K562 (cell line): ENCODE data around the gene PFDN4. TPM values are rescaled to one million over a fixed set of nuclear protein-coding genes. Genes with fewer than 3 reads are reported as not detected.

ENCODE experiments used
- polyA plus RNA-seq, 8 experiments: library from polyadenylated mRNA; depleted of rRNA in 4 of 8; stranded (reverse) in 5 of 8; unstranded in 3 of 8; fragments of >200 nt; fragmentation: Nextera tagmentation in 2 of 8; fragmentation: Illumina TruSeq in 1 of 8; extraction: Ambion mirVana in 2 of 8; extraction: Trizol in 1 of 8; gene quantifications; 2 replicates each; pipeline versions ENCODE4 v1.2.1 to v1.2.3, GENCODE V29; 2011 to 2014; ENCODE audit warnings: inconsistent platforms in 1 of 8, missing spikeins in 1 of 8
- total RNA-seq, 7 experiments: library from RNA; depleted of rRNA in 6 of 7; stranded (reverse); fragments of >200 nt in 6 of 7; fragmentation: Illumina TruSeq in 2 of 7; extraction: Trizol in 2 of 7; gene quantifications; 2 replicates each; pipeline versions ENCODE4 v1.2.1 to v1.2.3, GENCODE V29; 2011 to 2021; ENCODE audit warnings: low replicate concordance in 1 of 7

Gene PFDN4
- total and polyA plus RNA-seq, 9 of the 15 experiments (the other 6 are each of a cell fraction or from before 2014, with no cell fraction given): 60.1 to 214 (median 122) TPM

Other genes starting within 250 kb of the PFDN4 start
- gene BCAS1, start 137.5 kb upstream of the PFDN4 start, total RNA-seq (2014; rRNA removed): 1.6 and 1.8 TPM in 2 replicates
- 1.1 and 1.5 TPM in 2 replicates for gene BCAS1, start 137.5 kb upstream of the PFDN4 start, total RNA-seq (2014; rRNA removed; fragmentation: Illumina TruSeq; extraction: Trizol)
- 0.54 and 0.57 TPM in 2 replicates for gene BCAS1, start 137.5 kb upstream of the PFDN4 start, total RNA-seq (2015; rRNA removed; fragmentation: Illumina TruSeq; extraction: Trizol)
- 0.93 and 1.0 TPM in 2 replicates for gene BCAS1, start 137.5 kb upstream of the PFDN4 start, total RNA-seq (2021)
- gene BCAS1, start 137.5 kb upstream of the PFDN4 start, polyA plus RNA-seq (2011; rRNA removed): 0.18 and 0.19 TPM in 2 replicates
- gene BCAS1, start 137.5 kb upstream of the PFDN4 start, polyA plus RNA-seq (2014; fragmentation: Illumina TruSeq; extraction: Trizol): 1.3 and 2.3 TPM in 2 replicates
- gene BCAS1, start 137.5 kb upstream of the PFDN4 start, polyA plus RNA-seq (2014; fragmentation: Nextera tagmentation; extraction: Ambion mirVana): under 1 TPM; 0.37 to 0.63 TPM
- gene BCAS1, start 137.5 kb upstream of the PFDN4 start, polyA plus RNA-seq (2014; rRNA removed): 1.0 and 1.1 TPM in 2 replicates
- not detected in 2 replicates for gene CYP24A1, start 34.1 kb upstream of the PFDN4 start, total RNA-seq (2014; rRNA removed)
- not detected in 2 replicates for gene CYP24A1, start 34.1 kb upstream of the PFDN4 start, total RNA-seq (2014; rRNA removed; fragmentation: Illumina TruSeq; extraction: Trizol)
- not detected in 2 replicates for gene CYP24A1, start 34.1 kb upstream of the PFDN4 start, total RNA-seq (2015; rRNA removed; fragmentation: Illumina TruSeq; extraction: Trizol)
- not detected in 2 replicates for gene CYP24A1, start 34.1 kb upstream of the PFDN4 start, total RNA-seq (2021)
- gene CYP24A1, start 34.1 kb upstream of the PFDN4 start, polyA plus RNA-seq (2011; rRNA removed): 0.04 TPM in 1 of 2 replicates, not detected in the other
- gene CYP24A1, start 34.1 kb upstream of the PFDN4 start, polyA plus RNA-seq (2014; fragmentation: Illumina TruSeq; extraction: Trizol): not detected in 2 replicates
- not detected for gene CYP24A1, start 34.1 kb upstream of the PFDN4 start, polyA plus RNA-seq (2014; fragmentation: Nextera tagmentation; extraction: Ambion mirVana)
- gene CYP24A1, start 34.1 kb upstream of the PFDN4 start, polyA plus RNA-seq (2014; rRNA removed): not detected in 2 replicates